HEK293 (cell line): Measurements from ENCODE around the gene GRIN2A.

Experiments
- CTCF ChIA-PET: fragments of 350-600 bp; formaldehyde crosslinking; extraction: SDS; loops from one replicate; lab custom pipeline; 2021; ENCODE audit warnings: antibody characterized with exemption; lab: Yijun Ruan, JAX
- POLR2A ChIA-PET: fragments of 300-600 bp; formaldehyde crosslinking; extraction: SDS; loops from one replicate; lab custom pipeline; 2020; ENCODE audit warnings: antibody characterized with exemption, inconsistent platforms; lab: Yijun Ruan, JAX
- H3K27ac ChIP-seq: fragments of 200-500 bp; sonication (Bioruptor generic); 2 replicates; pipeline ENCODE4 v1.5.1; 2014; ENCODE audit warnings: low read depth, low read length, control low read depth, inconsistent platforms; ENCODE audit errors: extremely low read depth
- H3K36me3 ChIP-seq, 2 experiments: fragments of 200-500 bp in 1 of 2; sonication (Bioruptor generic) in 1 of 2; 1 replicate in 1 of 2; 2 replicates in 1 of 2; pipeline ENCODE4 v1.5.1; 2014 to 2017; ENCODE audit warnings: inconsistent platforms in 2 of 2, low read length in 2 of 2; ENCODE audit not compliant: control insufficient read depth in 2 of 2, insufficient read depth in 1 of 2
- H3K4me1 ChIP-seq: fragments of 200-500 bp; sonication (Bioruptor generic); 2 replicates; pipeline ENCODE4 v1.5.1; 2014; ENCODE audit warnings: mild to moderate bottlenecking, low read length, inconsistent platforms; ENCODE audit not compliant: control insufficient read depth, insufficient read depth
- H3K4me3 ChIP-seq: 2 replicates; pipeline ENCODE4 v1.5.1; 2011; ENCODE audit warnings: low read depth, mild to moderate bottlenecking, control low read depth, low read length, moderate library complexity
- H3K9me3 ChIP-seq: fragments of 200-500 bp; sonication (Bioruptor generic); 2 replicates; pipeline ENCODE4 v1.5.1; 2014; ENCODE audit warnings: low read depth, low read length, inconsistent platforms; ENCODE audit not compliant: control insufficient read depth, insufficient read depth
- EGR2 ChIP-seq: fragments of 450-650 bp; formaldehyde crosslinking; IDR thresholded peaks from 2 replicates; pipeline ENCODE4 v1.5.1; 2016; ENCODE audit warnings: low read depth, missing biosample characterization, missing genetic modification characterization
- FEZF1 ChIP-seq: fragments of 450-650 bp; formaldehyde crosslinking; IDR thresholded peaks from 2 replicates; pipeline ENCODE4 v1.5.1; 2016; ENCODE audit warnings: missing biosample characterization, missing genetic modification characterization
- KLF10 ChIP-seq: fragments of 450-650 bp; IDR thresholded peaks from 2 replicates; pipeline ENCODE4 v1.5.1; 2018; ENCODE audit warnings: missing biosample characterization, mild to moderate bottlenecking, missing genetic modification characterization
- SP2 ChIP-seq: fragments of 450-650 bp; formaldehyde crosslinking; IDR thresholded peaks from 2 replicates; pipeline ENCODE4 v1.5.1; 2016; ENCODE audit warnings: missing biosample characterization, missing genetic modification characterization
- SP3 ChIP-seq: fragments of 450-650 bp; formaldehyde crosslinking; IDR thresholded peaks from 2 replicates; pipeline ENCODE4 v1.5.1; 2016; ENCODE audit warnings: missing biosample characterization, missing genetic modification characterization
- YY2 ChIP-seq: fragments of 450-650 bp; formaldehyde crosslinking; IDR thresholded peaks from 2 replicates; pipeline ENCODE4 v1.5.1; 2016; ENCODE audit warnings: missing biosample characterization, missing genetic modification characterization
- ZBTB21 ChIP-seq: fragments of 450-650 bp; formaldehyde crosslinking; IDR thresholded peaks from 2 replicates; pipeline ENCODE4 v1.5.1; 2017; ENCODE audit warnings: missing biosample characterization, missing genetic modification characterization
- ZNF423 ChIP-seq: fragments of 450-650 bp; formaldehyde crosslinking; IDR thresholded peaks from 2 replicates; pipeline ENCODE4 v1.5.1; 2016; ENCODE audit warnings: missing biosample characterization, missing genetic modification characterization
- ZNF629 ChIP-seq: fragments of 450-650 bp; formaldehyde crosslinking; IDR thresholded peaks from 2 replicates; pipeline ENCODE4 v1.5.1; 2017; ENCODE audit warnings: missing biosample characterization, missing genetic modification characterization
- TF ChIP-seq, protein P1 (sequence below): fragments of 450-650 bp; formaldehyde crosslinking; IDR thresholded peaks from 2 replicates; pipeline ENCODE4 v1.5.1; 2016; ENCODE audit warnings: missing biosample characterization, missing genetic modification characterization
- TF ChIP-seq, protein P2 (sequence below): fragments of 450-650 bp; formaldehyde crosslinking; IDR thresholded peaks from 2 replicates; pipeline ENCODE4 v1.5.1; 2016; ENCODE audit warnings: missing biosample characterization, missing genetic modification characterization
- TF ChIP-seq, protein P3 (sequence below): fragments of 450-650 bp; formaldehyde crosslinking; IDR thresholded peaks from 2 replicates; pipeline ENCODE4 v1.5.1; 2016; ENCODE audit warnings: missing biosample characterization, missing genetic modification characterization, low read depth
- TF ChIP-seq, protein P4 (sequence below): fragments of 450-650 bp; formaldehyde crosslinking; IDR thresholded peaks from 2 replicates; pipeline ENCODE4 v1.5.0; 2017; ENCODE audit warnings: missing biosample characterization, missing genetic modification characterization, borderline replicate concordance
- TF ChIP-seq, protein P5 (sequence below): fragments of 450-650 bp; formaldehyde crosslinking; IDR thresholded peaks from 2 replicates; pipeline ENCODE4 v1.5.1; 2016; ENCODE audit warnings: missing biosample characterization, missing genetic modification characterization

The GRIN2A gene

DNA sequence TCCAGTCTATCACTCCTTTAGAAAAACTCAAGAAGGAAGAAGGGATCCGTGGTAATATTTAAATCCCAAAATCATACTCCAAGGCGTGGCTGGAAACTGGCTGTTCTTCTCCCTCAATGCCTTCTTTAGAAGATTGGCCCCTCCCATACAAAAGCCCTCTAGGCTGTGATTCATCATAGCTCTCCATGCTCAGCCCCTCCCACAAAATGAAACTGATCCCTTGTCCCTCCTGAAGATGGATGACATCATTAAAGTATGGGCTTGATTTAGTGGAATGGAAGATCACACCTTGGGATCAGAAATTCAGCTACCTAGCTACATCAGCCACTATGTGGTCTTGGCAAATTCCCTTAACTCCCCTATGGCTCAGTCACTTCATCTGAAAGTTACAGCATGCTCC, 4.1 kb downstream of the GRIN2A start:
- H3K4me3 ChIP-seq, result no peak overlapping the region
- CTCF ChIA-PET, result interaction anchor here (1.2 to 1.3 kb wide), 3 partner anchors 529 to 1039 kb away, joined by 3 to 4 read pairs (median 4); no protein-coding TSS in a partner anchor
- TF ChIP-seq, protein P1, sequence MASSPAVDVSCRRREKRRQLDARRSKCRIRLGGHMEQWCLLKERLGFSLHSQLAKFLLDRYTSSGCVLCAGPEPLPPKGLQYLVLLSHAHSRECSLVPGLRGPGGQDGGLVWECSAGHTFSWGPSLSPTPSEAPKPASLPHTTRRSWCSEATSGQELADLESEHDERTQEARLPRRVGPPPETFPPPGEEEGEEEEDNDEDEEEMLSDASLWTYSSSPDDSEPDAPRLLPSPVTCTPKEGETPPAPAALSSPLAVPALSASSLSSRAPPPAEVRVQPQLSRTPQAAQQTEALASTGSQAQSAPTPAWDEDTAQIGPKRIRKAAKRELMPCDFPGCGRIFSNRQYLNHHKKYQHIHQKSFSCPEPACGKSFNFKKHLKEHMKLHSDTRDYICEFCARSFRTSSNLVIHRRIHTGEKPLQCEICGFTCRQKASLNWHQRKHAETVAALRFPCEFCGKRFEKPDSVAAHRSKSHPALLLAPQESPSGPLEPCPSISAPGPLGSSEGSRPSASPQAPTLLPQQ, result no peak
- TF ChIP-seq ZNF629 (tag by site-specific recombination) (peak; percentile 59; the same call in 1 of the 2 replicates), YY2 (tag by site-specific recombination) (no peak), FEZF1 (no peak), KLF10 (no peak), SP3 (0 out of 2 replicates have a peak, but pooled peaks have one; percentile 20), SP2 (0 out of 2 replicates have a peak, but pooled peaks have one; percentile 13), ZNF423 (tag by site-specific recombination) (no peak), ZBTB21 (tag by site-specific recombination) (peak; percentile 39; the same call in 1 of the 2 replicates)
- TF ChIP-seq, protein P2, sequence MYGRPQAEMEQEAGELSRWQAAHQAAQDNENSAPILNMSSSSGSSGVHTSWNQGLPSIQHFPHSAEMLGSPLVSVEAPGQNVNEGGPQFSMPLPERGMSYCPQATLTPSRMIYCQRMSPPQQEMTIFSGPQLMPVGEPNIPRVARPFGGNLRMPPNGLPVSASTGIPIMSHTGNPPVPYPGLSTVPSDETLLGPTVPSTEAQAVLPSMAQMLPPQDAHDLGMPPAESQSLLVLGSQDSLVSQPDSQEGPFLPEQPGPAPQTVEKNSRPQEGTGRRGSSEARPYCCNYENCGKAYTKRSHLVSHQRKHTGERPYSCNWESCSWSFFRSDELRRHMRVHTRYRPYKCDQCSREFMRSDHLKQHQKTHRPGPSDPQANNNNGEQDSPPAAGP (tag by site-specific recombination), result peak; percentile 81
- TF ChIP-seq, protein P3, sequence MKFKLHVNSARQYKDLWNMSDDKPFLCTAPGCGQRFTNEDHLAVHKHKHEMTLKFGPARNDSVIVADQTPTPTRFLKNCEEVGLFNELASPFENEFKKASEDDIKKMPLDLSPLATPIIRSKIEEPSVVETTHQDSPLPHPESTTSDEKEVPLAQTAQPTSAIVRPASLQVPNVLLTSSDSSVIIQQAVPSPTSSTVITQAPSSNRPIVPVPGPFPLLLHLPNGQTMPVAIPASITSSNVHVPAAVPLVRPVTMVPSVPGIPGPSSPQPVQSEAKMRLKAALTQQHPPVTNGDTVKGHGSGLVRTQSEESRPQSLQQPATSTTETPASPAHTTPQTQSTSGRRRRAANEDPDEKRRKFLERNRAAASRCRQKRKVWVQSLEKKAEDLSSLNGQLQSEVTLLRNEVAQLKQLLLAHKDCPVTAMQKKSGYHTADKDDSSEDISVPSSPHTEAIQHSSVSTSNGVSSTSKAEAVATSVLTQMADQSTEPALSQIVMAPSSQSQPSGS, result peak; percentile 88
- TF ChIP-seq, protein P4, sequence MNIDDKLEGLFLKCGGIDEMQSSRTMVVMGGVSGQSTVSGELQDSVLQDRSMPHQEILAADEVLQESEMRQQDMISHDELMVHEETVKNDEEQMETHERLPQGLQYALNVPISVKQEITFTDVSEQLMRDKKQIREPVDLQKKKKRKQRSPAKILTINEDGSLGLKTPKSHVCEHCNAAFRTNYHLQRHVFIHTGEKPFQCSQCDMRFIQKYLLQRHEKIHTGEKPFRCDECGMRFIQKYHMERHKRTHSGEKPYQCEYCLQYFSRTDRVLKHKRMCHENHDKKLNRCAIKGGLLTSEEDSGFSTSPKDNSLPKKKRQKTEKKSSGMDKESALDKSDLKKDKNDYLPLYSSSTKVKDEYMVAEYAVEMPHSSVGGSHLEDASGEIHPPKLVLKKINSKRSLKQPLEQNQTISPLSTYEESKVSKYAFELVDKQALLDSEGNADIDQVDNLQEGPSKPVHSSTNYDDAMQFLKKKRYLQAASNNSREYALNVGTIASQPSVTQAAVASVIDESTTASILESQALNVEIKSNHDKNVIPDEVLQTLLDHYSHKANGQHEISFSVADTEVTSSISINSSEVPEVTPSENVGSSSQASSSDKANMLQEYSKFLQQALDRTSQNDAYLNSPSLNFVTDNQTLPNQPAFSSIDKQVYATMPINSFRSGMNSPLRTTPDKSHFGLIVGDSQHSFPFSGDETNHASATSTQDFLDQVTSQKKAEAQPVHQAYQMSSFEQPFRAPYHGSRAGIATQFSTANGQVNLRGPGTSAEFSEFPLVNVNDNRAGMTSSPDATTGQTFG (tag by site-specific recombination), result no peak
- POLR2A ChIA-PET, result no interaction called here
- no peak overlapping the region for H3K27ac ChIP-seq
- H3K9me3 ChIP-seq, result no peaks in the 10 kb centered on the region
- H3K36me3 ChIP-seq, result no peaks in the 10 kb centered on the region
- peaks cover 2% of the 10 kb centered on the region; the same call in 1 of the 2 replicates for H3K4me1 ChIP-seq

DNA sequence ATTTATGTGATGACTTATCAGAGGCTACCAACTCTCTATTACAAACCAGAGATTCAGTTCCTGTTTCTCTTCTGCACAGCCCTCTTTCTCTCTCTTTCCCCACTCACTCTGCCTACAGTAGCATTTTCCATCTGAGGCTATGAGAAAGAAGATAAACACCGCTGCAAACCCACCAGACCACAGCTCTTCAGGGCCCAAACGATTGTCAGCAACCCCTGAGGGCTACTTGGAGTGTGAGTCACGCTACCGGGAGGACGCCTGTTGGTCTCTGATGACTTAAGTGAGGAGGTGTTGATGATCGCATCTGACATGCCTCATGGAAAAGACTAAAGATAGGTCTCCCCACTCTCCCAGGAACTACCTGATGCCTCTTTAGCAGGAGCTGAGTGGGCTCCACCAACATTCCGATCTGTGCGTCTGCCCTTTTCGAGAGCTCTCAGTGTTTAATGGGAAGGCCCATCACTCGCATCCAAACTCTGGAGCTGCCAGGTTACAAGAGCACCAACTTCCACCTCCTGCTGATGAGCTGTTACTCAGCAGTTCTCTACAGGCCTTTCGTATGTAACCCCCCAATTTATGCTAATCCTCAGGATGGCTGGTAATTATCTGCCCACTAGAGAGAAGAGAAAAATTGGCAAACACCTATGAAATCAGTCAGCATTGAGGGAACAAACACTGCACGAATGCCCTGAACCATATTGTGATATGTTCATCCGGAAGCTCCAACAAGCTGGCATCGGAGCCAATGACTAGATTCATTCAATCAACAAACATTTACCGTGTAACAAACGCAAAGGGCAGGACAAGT, 9.2 kb downstream of the GRIN2A start:
- TF ChIP-seq, protein P5, sequence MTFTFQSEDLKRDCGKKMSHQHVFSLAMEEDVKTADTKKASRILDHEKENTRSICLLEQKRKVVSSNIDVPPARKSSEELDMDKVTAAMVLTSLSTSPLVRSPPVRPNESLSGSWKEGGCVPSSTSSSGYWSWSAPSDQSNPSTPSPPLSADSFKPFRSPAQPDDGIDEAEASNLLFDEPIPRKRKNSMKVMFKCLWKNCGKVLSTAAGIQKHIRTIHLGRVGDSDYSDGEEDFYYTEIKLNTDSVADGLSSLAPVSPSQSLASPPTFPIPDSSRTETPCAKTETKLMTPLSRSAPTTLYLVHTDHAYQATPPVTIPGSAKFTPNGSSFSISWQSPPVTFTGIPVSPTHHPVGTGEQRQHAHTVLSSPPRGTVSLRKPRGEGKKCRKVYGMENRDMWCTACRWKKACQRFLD, result no peak
- TF ChIP-seq EGR2 (tag by site-specific recombination), result 0 out of 2 replicates have a peak, but pooled peaks have one; percentile 6
- ChIA-PET POLR2A (no interaction called here), CTCF (interaction anchor here (0.6 kb wide), 1 partner anchor 1016 kb away, joined by 3 read pairs; no protein-coding TSS in a partner anchor)
- Histone ChIP-seq H3K36me3 (no peaks in the 10 kb centered on the region), H3K27ac (no peak overlapping the region), H3K4me3 (no peak overlapping the region), H3K4me1 (no peaks in the 10 kb centered on the region), H3K9me3 (no peaks in the 10 kb centered on the region)
